Stimulated activated CD4-positive, alpha-beta T cell treated with anti-CD3 and anti-CD28 coated beads, TNF-alpha, amount 100 ng/mL, for 4 hours (primary cell): ENCODE results near the gene SLC43A1.

ENCODE experiments used
- DNase-seq, 3 experiments: peaks; one replicate each; pipeline ENCODE4 v3.0.0-alpha.2; 2020; ENCODE audit warnings: low read depth in 3 of 3

SLC43A1 gene

GRCh38 chr11:57527056-57527631 lies 11.6 kb upstream of the SLC43A1 start:
- peak; percentile 45 to 61 (median 51) for DNase-seq

- no peak for DNase-seq
These were observed 7.9 kb upstream of the SLC43A1 start for GRCh38 chr11:57523419-57523818.

GRCh38 chr11:57521116-57521515 lies 5.6 kb upstream of the SLC43A1 start:
- DNase-seq, result no peak

DNA sequence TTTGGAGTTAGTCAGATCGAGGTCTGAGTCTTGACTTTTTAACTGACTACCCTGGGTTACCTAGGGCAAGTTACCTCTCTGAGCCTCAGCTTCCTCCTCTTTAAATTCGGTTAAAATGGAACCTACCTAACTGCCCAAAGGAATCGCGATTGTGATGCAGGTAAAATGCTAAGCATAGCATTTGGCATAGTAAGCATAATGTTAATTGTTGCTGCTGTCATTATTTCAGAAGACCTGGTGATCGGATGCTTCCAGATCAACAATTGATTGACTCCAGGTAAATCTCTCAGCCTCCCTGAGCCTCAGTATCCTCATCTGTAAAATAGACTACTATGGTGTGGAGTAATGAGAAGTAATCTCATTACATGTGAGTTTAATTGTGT lies 550 bp upstream of the SLC43A1 start:
- DNase-seq, result no peak

GRCh38 chr11:57514538-57515331 lies 767 bp downstream of the SLC43A1 start:
- DNase-seq, result peak; percentile 22 to 50 (median 24)

GRCh38 chr11:57513911-57514537 lies 1.5 kb downstream of the SLC43A1 start:
- DNase-seq, result no peak

- DNase-seq, result no peak
These were observed 2.1 kb downstream of the SLC43A1 start for GRCh38 chr11:57513452-57513795.

- DNase-seq, result no peak
These were observed 2.7 kb downstream of the SLC43A1 start for GRCh38 chr11:57512646-57513451.

- DNase-seq, result no peak
These were observed 3.6 kb downstream of the SLC43A1 start for GRCh38 chr11:57511741-57512430.

- no peak for DNase-seq
These were observed 6.9 kb downstream of the SLC43A1 start for GRCh38 chr11:57508341-57509170.

DNA sequence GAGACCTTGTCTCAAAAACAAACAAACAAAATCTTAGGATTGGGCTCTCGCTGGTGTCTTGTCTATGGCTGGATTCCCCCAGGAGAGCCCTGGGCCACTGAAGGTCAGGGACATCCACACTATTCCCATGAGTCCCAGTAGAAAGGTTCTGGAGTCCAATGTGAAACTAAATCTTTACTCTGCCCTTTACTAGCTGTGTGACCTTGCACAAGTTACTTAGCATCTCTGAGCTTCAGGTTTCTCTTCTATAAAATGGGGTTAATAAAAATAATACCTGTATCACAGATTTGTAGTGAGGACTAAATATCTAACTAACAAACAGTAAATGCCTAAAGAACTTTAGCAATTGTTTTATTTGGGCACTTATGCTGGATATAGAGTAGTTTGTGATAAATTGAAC lies 9.0 kb downstream of the SLC43A1 start:
- DNase-seq, result no peak

DNA sequence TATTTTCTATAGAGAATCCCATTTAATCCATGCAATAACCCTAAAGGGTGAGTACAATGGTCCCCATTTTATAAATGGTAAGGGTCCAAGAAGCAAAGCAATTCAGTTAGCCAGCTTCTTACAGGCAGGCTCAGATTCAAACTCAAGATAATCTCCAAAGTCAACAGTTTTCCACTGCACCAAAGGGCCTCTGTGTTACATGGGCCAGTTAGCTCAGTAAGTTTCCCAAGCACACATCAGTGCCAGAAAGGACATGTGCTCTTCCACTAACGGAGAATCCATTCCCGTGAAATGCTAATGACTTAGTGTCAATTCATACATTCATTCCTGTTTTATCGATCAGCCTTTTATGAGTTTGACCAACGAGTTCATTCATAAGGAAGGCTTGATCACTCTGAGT lies 11.0 kb downstream of the SLC43A1 start:
- no peak for DNase-seq

GRCh38 chr11:57502870-57503269 lies 12.6 kb downstream of the SLC43A1 start:
- no peak for DNase-seq

- no peak for DNase-seq
These were observed 13.1 kb downstream of the SLC43A1 start for GRCh38 chr11:57502376-57502775.

- no peak for DNase-seq
These were observed 13.5 kb downstream of the SLC43A1 start for GRCh38 chr11:57501953-57502352.

DNA sequence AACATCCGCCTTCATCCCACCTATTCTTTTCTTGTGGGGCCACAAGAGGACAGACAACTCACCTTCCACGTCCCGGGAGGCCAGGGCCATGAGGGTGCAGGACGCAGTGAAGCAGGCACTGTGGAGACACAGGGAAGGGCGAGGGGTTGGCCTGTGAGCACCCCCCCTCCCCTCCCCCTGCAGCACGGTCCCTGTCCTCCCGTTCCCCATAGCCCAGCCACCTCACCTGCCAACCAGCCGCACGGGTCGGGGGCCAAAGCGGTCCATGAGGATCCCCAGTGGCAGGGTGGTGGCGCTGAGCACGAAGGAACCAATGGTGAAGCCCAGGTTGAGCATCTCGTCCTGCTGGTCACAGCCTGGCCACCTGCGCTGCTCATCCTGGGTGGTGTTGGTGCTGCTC lies 14.6 kb downstream of the SLC43A1 start:
- DNase-seq, result no peak

- DNase-seq, result no peak
These were observed 15.0 kb downstream of the SLC43A1 start for GRCh38 chr11:57500515-57500914.

- no peak for DNase-seq
These were observed 15.5 kb downstream of the SLC43A1 start for GRCh38 chr11:57499983-57500461.

- no peak for DNase-seq
These were observed 16.0 kb downstream of the SLC43A1 start for GRCh38 chr11:57499413-57499982.

GRCh38 chr11:57498540-57498939 lies 17.0 kb downstream of the SLC43A1 start:
- DNase-seq, result no peak
